ENCODE results near the gene ZFP36. TPM values are rescaled to one million over a fixed set of nuclear protein-coding genes. Genes with fewer than 3 reads are reported as not detected.

The ZFP36 gene
- total RNA-seq, 1 donor from 2014 or later = 24.5 TPM

GRCh38 chr19:39405958-39406655 lies 540 bp upstream of the ZFP36 start:
- no peak for DNase-seq

DNA sequence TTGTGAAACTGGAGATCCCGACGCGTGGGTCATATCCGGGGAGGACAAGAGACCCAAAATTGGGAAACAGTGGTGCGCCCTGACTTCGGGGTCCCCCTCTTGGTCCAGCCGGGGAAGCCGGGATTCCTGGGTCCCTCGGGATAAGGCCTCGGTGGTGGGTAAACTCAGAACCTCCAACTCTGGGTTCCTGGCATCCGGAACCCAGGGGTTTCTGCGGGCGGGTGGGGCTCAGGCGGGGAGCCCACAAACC lies 688 bp downstream of the ZFP36 start:
- DNase-seq = no peak

GRCh38 chr19:39407660-39408391 lies 1.2 kb downstream of the ZFP36 start:
- peak; percentile 62 for DNase-seq

- no peak for DNase-seq
Observed at GRCh38 chr19:39408392-39409207, 2.0 kb downstream of the ZFP36 start.

GRCh38 chr19:39409208-39410016 lies 2.8 kb downstream of the ZFP36 start:
- peak; percentile 84 for DNase-seq

DNA sequence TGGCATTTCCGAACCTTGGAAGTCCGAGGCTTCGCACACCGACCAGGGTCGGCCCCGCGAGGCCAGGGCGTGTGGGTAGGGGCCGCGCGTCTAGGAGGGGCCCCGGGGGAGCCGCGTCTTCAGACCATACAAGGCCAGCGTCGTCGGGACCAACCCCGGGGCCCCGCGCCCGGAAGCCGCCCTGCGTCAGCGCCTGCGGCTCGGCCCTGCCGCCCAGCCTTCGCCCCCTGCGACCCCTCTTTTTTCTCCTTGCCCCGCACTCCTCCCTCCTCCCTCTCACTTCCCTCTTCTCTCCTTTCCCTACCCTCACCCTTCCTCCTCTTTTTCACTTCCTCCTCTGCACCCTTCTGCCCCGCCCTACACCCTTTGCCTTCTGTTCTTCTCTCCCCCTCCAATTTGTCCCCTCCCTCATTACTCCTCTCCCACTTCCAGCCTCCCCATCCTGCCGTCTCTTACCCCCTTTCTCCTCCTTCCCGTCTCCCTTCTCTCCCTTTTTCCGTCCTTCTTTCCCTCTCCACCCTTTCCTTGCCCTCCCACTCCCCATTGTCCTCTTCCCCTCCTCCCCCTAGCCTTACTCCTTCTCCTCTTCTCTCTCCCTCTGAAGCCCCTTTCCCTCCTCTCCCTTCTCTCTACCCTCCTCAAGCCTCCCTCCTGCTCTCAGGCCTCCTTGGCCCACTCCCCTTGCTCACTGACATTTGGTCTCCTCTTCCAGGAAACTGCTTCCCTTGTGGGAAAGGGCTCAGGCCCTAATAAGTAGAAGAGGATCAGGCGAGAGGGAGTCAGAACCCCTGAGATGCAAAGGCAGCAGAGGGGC lies 3.6 kb downstream of the ZFP36 start:
- peak; percentile 82 for DNase-seq

DNA sequence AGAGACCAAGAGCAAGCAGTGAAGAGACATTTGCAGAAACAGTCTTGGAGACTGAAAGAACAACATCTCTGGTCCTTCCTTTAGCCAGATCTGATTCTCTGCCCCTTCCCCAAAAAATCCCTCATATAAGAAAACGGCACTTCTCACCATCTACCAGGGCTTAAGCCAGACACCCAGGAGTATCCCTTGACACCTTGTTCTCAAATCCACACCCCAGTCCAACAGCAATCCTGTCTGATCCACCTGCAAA lies 4.1 kb downstream of the ZFP36 start:
- DNase-seq = no peak

- peak; percentile 40 for DNase-seq
Observed at GRCh38 chr19:39411081-39411831, 4.6 kb downstream of the ZFP36 start.

- peak; percentile 96 for DNase-seq
Observed at GRCh38 chr19:39411832-39412099, 5.1 kb downstream of the ZFP36 start.

- peak; percentile 100 for DNase-seq
Observed at GRCh38 chr19:39412100-39412866, 5.6 kb downstream of the ZFP36 start, which contains the start of gene PLEKHG2. TSS of gene PLEKHG2 (plus strand) at chr19:39412669. CDS start at chr19:39414087, 1,418 bp downstream.

GRCh38 chr19:39412867-39413271 lies 6.2 kb downstream of the ZFP36 start:
- no peak for DNase-seq

DNA sequence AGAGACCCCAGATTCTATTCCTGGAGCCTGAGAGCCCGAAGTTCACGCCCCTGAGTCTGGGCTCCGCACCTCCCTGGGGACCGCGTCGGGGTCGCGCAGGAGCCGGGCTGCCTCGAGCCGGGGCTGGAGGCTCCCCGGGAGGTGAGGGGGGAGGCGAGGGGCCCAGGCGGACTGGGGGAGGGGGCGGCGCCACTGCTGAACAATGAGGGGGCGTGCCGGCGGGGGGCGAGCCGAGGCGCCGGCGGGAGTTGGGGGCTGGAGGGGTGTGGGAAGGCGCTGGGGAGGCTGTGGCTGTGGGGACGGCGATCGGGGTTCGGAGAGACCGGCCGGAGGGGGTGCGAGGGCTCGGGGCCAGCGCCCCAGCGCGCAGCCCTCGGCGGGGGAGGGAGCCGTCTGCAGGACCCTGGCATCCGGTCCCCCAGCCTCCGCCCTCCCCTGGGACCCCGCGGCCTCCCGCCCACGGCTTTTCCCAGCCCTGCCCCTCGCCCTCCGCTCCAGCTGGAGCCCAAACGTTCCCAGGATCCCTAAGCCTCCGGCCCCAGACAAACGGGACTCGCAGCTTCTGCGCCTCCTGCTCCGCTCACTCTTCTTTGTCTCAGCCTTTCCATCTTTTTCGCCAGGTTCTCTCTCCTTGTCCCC lies 6.7 kb downstream of the ZFP36 start:
- peak; percentile 87 for DNase-seq

DNA sequence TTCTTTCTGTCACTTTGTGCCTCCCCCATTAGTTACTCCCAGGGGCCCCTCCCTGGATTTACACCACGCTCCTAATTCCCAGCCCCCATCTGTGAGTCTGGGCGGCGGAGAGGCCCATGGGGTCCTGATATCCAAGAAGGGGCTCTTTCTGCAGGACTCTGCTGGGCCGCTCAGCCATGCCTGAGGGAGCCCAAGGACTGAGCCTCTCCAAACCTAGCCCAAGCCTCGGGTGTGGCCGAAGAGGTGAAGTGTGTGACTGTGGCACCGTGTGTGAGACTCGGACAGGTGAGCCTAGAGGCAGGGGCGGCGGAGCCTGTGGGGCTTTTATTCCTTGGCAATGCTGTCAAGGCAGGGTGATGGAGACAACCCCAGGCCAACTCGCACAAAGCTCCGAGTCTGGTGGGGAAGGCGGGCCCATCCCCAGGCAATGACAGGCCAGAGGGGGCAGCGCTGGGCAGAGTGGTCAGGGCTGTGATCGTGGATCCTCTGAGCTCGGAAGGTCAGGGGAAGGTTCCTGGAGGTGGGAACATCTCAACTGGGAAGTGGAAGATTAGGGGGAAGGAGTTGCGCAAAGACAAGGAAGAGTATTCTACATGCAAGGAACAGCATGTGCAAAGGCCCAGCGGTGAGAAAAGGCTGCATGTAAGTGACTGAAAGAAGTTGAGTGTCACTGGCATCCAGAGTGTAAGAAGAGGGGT lies 7.4 kb downstream of the ZFP36 start:
- DNase-seq = no peak

- DNase-seq = no peak
Observed at GRCh38 chr19:39415111-39416046, 8.7 kb downstream of the ZFP36 start.

GRCh38 chr19:39416152-39417120 lies 9.8 kb downstream of the ZFP36 start:
- no peak for DNase-seq

- DNase-seq = no peak
Observed at GRCh38 chr19:39417463-39418181, 11.0 kb downstream of the ZFP36 start.

All from tongue (tissue), 2 donors.